NT2/D1 (cell line): ENCODE results near the gene ARL11.

Source experiments
- SUZ12 ChIP-seq: IDR thresholded peaks from 2 replicates; pipeline ENCODE4 v1.6.1; 2011; ENCODE audit not compliant: insufficient read length, insufficient read depth; ENCODE audit errors: extremely low read depth
- YY1 ChIP-seq: IDR thresholded peaks from 2 replicates; pipeline ENCODE4 v1.6.1; 2011; ENCODE audit not compliant: insufficient read length, insufficient read depth

DNA sequence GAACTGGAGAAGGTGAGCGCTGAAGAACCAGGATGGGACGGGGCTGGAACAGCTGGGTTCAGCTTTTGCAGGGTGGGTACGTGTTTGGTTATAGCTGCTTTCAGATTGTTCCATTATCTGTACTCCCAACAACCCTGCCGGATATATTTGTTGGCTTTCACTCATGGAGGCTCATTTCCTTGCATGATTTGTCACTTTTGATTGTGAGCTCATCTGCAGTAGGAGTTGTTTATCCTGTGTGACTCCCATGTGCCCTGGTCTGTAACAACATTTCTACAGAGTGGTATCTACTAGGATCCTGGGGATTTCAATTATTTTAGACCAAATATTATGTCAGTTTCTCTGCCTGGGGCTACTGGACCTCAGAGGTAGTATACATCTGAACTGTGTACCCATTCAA lies 5.4 kb downstream of the ARL11 start:
- TF ChIP-seq SUZ12: no peak
- no peak for TF ChIP-seq YY1
